Activated CD8-positive, alpha-beta T cell treated with anti-CD3 and anti-CD28 coated beads for 36 hours (primary cell): ENCODE measurements around the gene ATP1B1. TPM values are rescaled to one million over a fixed set of nuclear protein-coding genes. Genes with fewer than 3 reads are reported as not detected.

Source experiments
- ATAC-seq: fragments of 200-7000 bp; cut with Tn5 transposase; one replicate; pipeline ENCODE4 v1.10.0; 2021; ENCODE audit warnings: mild to moderate bottlenecking, moderate library complexity
- CTCF ChIA-PET: fragments of 350-600 bp; sonication (Branson Sonifier 250); formaldehyde crosslinking; loops from one replicate; lab custom pipeline; 2021; ENCODE audit warnings: antibody characterized with exemption; lab: Charles Lee
- POLR2A ChIA-PET: fragments of 350-600 bp; sonication (Branson Sonifier 250); formaldehyde crosslinking; loops from one replicate; lab custom pipeline; 2021; ENCODE audit warnings: antibody characterized with exemption; lab: Charles Lee
- DNase-seq: peaks from one replicate; pipeline ENCODE4 v3.0.0-alpha.2; 2020
- H3K27ac Mint-ChIP-seq: one replicate; pipeline ENCODE4 v1.8.0; 2021; ENCODE audit warnings: mild to moderate bottlenecking, mixed read lengths
- H3K27me3 Mint-ChIP-seq: one replicate; pipeline ENCODE4 v1.8.0; 2021; ENCODE audit warnings: mixed read lengths
- H3K36me3 Mint-ChIP-seq: one replicate; pipeline ENCODE4 v1.8.0; 2021; ENCODE audit warnings: low read depth, mixed read lengths
- H3K4me1 Mint-ChIP-seq: one replicate; pipeline ENCODE4 v1.8.0; 2021; ENCODE audit warnings: low read depth, mixed read lengths
- H3K4me3 Mint-ChIP-seq: one replicate; pipeline ENCODE4 v1.8.0; 2021; ENCODE audit warnings: mild to moderate bottlenecking, moderate library complexity, mixed read lengths
- H3K9me3 Mint-ChIP-seq: one replicate; pipeline ENCODE4 v1.8.0; 2021; ENCODE audit warnings: mixed read lengths
- intact Hi-C: fragments of 100-400 bp; cut with micrococcal nuclease; formaldehyde crosslinking; loops from one replicate; pipeline ENCODE4 v1.10.0; 2022
- total RNA-seq, 2 experiments: library from RNA; stranded (reverse); gene quantifications; one replicate each; pipeline ENCODE4 v1.2.3, GENCODE V29; 2021
- TF ChIP-seq, protein P1 (sequence below): fragments of 200-600 bp; IDR thresholded peaks from one replicate; pipeline ENCODE4 v1.8.0; 2022; ENCODE audit warnings: antibody characterized with exemption, mild to moderate bottlenecking

Gene ATP1B1
- total RNA-seq, 2 experiments from 2014 or later, result 3.1 to 3.7 TPM

DNA sequence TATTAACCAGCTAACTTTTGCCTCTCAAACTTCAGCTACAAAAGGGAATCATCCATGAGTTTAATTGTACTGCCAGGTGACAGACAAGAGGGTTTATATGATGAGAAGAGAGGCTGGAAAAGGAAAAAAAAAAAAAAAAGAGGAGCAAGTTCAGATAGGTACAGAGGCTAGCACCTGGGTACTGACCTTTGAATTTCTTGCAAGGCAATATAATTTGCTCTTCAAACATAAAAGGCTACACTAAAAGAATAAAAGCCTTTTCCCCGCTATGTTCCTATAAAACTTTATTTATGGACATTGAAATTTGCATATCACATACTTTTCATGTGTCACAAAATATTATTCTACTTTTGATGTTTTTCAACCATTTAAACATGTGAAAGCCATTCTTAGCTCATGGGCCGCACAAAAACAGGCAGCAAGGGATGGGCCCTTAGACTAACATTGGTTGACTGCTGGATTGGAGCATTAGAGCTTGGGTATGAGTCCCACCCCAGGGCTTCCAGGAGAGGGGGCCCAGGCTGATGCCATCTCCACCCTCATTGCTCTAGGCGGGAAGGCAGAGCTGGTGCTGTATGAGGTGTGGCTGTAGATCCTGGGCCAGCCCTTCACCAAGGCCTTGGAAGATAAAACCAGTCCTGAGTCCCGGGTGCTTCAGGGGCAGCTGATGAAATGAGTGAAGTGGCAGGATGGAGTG, 44.3 kb downstream of the ATP1B1 start:
- H3K9me3 Mint-ChIP-seq, result no peaks in the 10 kb centered on the region
- TF ChIP-seq, protein P1, sequence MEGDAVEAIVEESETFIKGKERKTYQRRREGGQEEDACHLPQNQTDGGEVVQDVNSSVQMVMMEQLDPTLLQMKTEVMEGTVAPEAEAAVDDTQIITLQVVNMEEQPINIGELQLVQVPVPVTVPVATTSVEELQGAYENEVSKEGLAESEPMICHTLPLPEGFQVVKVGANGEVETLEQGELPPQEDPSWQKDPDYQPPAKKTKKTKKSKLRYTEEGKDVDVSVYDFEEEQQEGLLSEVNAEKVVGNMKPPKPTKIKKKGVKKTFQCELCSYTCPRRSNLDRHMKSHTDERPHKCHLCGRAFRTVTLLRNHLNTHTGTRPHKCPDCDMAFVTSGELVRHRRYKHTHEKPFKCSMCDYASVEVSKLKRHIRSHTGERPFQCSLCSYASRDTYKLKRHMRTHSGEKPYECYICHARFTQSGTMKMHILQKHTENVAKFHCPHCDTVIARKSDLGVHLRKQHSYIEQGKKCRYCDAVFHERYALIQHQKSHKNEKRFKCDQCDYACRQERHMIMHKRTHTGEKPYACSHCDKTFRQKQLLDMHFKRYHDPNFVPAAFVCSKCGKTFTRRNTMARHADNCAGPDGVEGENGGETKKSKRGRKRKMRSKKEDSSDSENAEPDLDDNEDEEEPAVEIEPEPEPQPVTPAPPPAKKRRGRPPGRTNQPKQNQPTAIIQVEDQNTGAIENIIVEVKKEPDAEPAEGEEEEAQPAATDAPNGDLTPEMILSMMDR, result no peak
- ChIA-PET CTCF (no interaction called here), POLR2A (no interaction called here)
- no peak overlapping the region for H3K27ac Mint-ChIP-seq
- no peak for DNase-seq
- no peaks in the 10 kb centered on the region for H3K36me3 Mint-ChIP-seq
- intact Hi-C loops, result no loop called here
- H3K4me1 Mint-ChIP-seq, result no peaks in the 10 kb centered on the region
- H3K4me3 Mint-ChIP-seq, result no peak overlapping the region
- no peaks in the 10 kb centered on the region for H3K27me3 Mint-ChIP-seq
- no peak for ATAC-seq

DNA sequence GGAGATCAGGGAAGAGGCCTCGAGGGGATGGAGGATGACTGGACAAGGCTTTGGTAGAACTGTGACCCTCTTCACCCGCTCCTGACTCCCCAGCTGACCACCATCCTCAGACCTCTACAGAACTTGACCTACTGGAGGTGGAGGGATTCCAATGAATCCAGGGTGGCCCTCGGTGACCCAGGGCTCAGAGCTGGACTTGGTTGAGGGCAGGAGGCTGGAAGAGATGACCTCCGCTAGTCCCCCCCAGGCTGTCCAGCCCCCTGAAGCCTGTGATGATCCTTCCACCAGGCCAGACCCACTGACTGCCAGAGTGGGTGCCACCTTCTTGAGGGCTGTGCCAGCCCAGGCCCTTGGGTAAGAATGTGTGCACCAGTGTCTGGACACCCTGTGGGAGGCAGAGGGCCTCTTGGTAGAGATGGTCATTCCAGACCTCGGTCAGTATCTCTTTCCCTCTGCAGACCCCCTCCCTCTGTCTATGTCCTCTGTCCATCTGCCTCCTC, 44.9 kb downstream of the ATP1B1 start:
- TF ChIP-seq, protein P1, result no peak
- no peak for DNase-seq
- Mint-ChIP-seq H3K4me1 (no peaks in the 10 kb centered on the region), H3K4me3 (no peak overlapping the region), H3K9me3 (no peaks in the 10 kb centered on the region), H3K36me3 (no peaks in the 10 kb centered on the region), H3K27ac (no peak overlapping the region), H3K27me3 (no peaks in the 10 kb centered on the region)
- ATAC-seq, result no peak
- intact Hi-C loops, result no loop called here
- CTCF ChIA-PET, result no interaction called here
- POLR2A ChIA-PET, result no interaction called here

DNA sequence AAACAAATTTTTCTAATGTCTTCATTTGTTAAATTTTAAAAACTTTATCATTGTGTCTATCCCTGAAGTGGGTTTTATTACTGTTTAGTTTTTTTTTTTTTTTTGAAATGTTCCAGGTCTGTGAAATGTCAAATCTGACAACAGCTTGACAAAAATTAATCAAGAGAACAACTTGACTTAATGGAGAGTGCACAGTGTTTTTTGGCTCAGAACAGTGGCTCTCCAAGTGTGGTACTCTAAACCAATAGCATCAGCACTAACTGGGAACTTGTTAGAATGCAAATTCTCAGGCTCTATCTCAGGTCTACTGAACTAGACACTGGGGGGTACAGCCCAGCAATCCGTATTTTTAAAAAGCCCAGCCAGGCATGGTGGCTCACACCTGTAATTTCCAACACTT, 49.2 kb downstream of the ATP1B1 start:
- TF ChIP-seq, protein P1, result no peak
- H3K36me3 Mint-ChIP-seq, result no peaks in the 10 kb centered on the region
- no peak overlapping the region for H3K4me3 Mint-ChIP-seq
- DNase-seq (no peak), ATAC-seq (no peak)
- no peak overlapping the region for H3K27ac Mint-ChIP-seq
- intact Hi-C loops, result no loop called here
- no peaks in the 10 kb centered on the region for H3K4me1 Mint-ChIP-seq
- ChIA-PET POLR2A (no interaction called here), CTCF (no interaction called here)
- no peaks in the 10 kb centered on the region for H3K9me3 Mint-ChIP-seq
- H3K27me3 Mint-ChIP-seq, result no peaks in the 10 kb centered on the region

DNA sequence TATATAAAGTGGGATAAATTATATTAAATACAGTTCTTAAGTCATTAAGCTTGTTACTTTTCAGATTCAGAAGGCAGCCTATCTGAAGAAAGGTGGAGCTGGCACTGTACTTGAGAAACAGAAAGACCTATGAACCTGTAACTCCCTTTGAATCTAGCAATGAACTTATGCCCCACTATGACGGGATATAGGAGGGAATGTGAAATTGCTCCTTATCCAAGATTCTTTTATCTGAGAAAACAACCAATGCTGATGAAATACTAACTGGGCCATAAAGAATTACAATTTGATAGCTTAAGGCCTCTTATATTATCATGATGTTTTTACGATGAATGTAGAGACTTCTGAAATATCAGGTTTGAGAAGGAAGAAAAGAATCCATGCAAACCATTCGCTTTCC, 50.1 kb downstream of the ATP1B1 start:
- no peaks in the 10 kb centered on the region for H3K36me3 Mint-ChIP-seq
- ChIA-PET POLR2A (no interaction called here), CTCF (no interaction called here)
- no peak for DNase-seq
- TF ChIP-seq, protein P1, result no peak
- no peak overlapping the region for H3K4me3 Mint-ChIP-seq
- H3K27me3 Mint-ChIP-seq, result no peaks in the 10 kb centered on the region
- no peak for ATAC-seq
- no peak overlapping the region for H3K27ac Mint-ChIP-seq
- H3K4me1 Mint-ChIP-seq, result no peaks in the 10 kb centered on the region
- intact Hi-C loops, result no loop called here
- H3K9me3 Mint-ChIP-seq, result no peaks in the 10 kb centered on the region

DNA sequence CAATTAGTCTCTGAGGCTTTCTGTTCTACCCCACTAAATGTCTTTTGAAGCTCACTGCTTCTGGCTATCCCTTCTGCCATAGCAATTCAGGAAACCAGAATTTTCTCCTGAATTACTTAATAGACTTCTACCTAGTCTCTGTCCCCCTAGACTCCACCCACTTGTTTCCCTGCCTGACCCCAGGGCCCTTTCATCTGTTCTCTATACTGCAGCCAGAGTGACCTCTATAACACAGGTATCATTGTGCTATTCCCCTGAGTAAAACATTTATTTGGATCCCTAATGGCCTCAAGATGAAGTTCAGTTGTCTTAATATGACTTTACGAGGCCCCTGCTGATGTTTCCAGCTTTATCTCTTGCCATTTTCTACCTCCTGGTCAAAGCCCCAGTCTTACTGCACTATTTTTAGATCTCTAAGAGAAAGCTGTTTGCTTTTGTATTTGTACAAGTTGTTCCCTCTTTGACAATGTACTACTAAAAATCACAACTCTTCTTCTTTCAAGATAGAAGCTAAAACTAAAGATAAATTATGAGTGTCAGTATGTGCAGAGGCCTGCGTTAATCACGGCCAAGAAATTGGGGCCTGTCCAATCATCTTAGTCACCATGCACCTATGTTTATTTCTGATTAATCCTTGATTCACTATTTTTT, 54.5 kb downstream of the ATP1B1 start:
- Mint-ChIP-seq H3K4me3 (no peak overlapping the region), H3K27me3 (no peaks in the 10 kb centered on the region), H3K4me1 (peaks cover 6% of the 10 kb centered on the region), H3K36me3 (no peaks in the 10 kb centered on the region), H3K9me3 (no peaks in the 10 kb centered on the region), H3K27ac (no peak overlapping the region)
- intact Hi-C loops, result no loop called here
- POLR2A ChIA-PET, result interaction anchor here (1.2 kb wide), 1 partner anchor 17 kb away, joined by 3 read pairs; no protein-coding TSS in a partner anchor
- TF ChIP-seq, protein P1, result no peak
- ATAC-seq (no peak), DNase-seq (no peak)
- CTCF ChIA-PET, result interaction anchor here (1.3 kb wide), 1 partner anchor 558 kb away, joined by 4 read pairs; no protein-coding TSS in a partner anchor
